Liver (tissue), 9 donors: ENCODE measurements around the gene ARHGEF26. TPM values are rescaled to one million over a fixed set of nuclear protein-coding genes. Genes with fewer than 3 reads are reported as not detected.

ENCODE experiments used
- DNase-seq: peaks from one replicate; pipeline ENCODE4 v3.0.0-alpha.2; 2017; ENCODE audit warnings: low spot score
- H3K27ac ChIP-seq, 2 donors: one replicate each; pipeline ENCODE4 v1.7.0; 2013; ENCODE audit warnings: inconsistent platforms in 2 of 2, low read length in 2 of 2, control low read depth in 1 of 2, low read depth in 1 of 2, mild to moderate bottlenecking in 1 of 2
- H3K27me3 ChIP-seq, 4 donors: one replicate each; pipeline versions ENCODE4 v1.6.1 to v1.7.0; 2013; ENCODE audit warnings: low read length in 3 of 4, inconsistent platforms in 1 of 4, mild to moderate bottlenecking in 1 of 4, moderate library complexity in 1 of 4; ENCODE audit not compliant: control insufficient read depth in 4 of 4, insufficient read depth in 4 of 4
- H3K36me3 ChIP-seq, 4 donors: one replicate each; pipeline versions ENCODE4 v1.6.1 to v1.7.0; 2013; ENCODE audit warnings: low read length in 3 of 4, mild to moderate bottlenecking in 3 of 4, low read depth in 1 of 4, moderate library complexity in 1 of 4; ENCODE audit not compliant: control insufficient read depth in 4 of 4, insufficient read depth in 3 of 4
- H3K4me1 ChIP-seq, 4 donors: one replicate each; pipeline versions ENCODE4 v1.6.1 to v1.7.0; 2013; ENCODE audit warnings: low read length in 3 of 4, mild to moderate bottlenecking in 3 of 4, moderate library complexity in 1 of 4; ENCODE audit not compliant: control insufficient read depth in 4 of 4, insufficient read depth in 4 of 4
- H3K4me3 ChIP-seq, 3 donors: one replicate each; pipeline versions ENCODE4 v1.6.1 to v1.7.0; 2013; ENCODE audit warnings: low read length in 3 of 3, control low read depth in 1 of 3, low read depth in 1 of 3, mild to moderate bottlenecking in 1 of 3
- H3K9ac ChIP-seq, 2 donors: one replicate each; pipeline ENCODE4 v1.7.0; 2013; ENCODE audit warnings: low read length in 2 of 2, mild to moderate bottlenecking in 2 of 2, moderate library complexity in 2 of 2, control low read depth in 1 of 2, low read depth in 1 of 2
- H3K9me3 ChIP-seq, 4 donors: one replicate each; pipeline versions ENCODE4 v1.6.1 to v1.7.0; 2013; ENCODE audit warnings: low read length in 3 of 4; ENCODE audit not compliant: control insufficient read depth in 4 of 4
- ATF3 ChIP-seq: IDR thresholded peaks from 2 replicates; pipeline ENCODE4 v1.6.1; 2016; ENCODE audit warnings: antibody characterized with exemption
- CTCF ChIP-seq: fragments of 150-350 bp; IDR thresholded peaks from 2 replicates; pipeline ENCODE4 v1.5.1; 2017; ENCODE audit warnings: improper control_type of control experiment, low read depth, low read length; ENCODE audit not compliant: missing input control
- EGR1 ChIP-seq, 2 donors: IDR thresholded peaks; 2 replicates each; pipeline ENCODE4 v1.6.1; 2016 to 2018; ENCODE audit warnings: antibody characterized with exemption in 2 of 2, low read depth in 2 of 2
- FOXA1 ChIP-seq: IDR thresholded peaks from 2 replicates; pipeline ENCODE4 v1.6.1; 2016; ENCODE audit warnings: antibody characterized with exemption
- FOXA2 ChIP-seq: IDR thresholded peaks from 2 replicates; pipeline ENCODE4 v1.6.1; 2016; ENCODE audit warnings: antibody characterized with exemption
- GABPA ChIP-seq, 2 donors: IDR thresholded peaks in 1 of 2; conservative IDR thresholded peaks in 1 of 2; 2 replicates each; pipeline ENCODE4 v1.6.1; 2016; ENCODE audit warnings: antibody characterized with exemption in 2 of 2, mild to moderate bottlenecking in 1 of 2, moderate library complexity in 1 of 2
- HNF4A ChIP-seq, 2 donors: conservative IDR thresholded peaks; 2 replicates each; pipeline ENCODE4 v1.6.1; 2016; ENCODE audit warnings: antibody characterized with exemption in 2 of 2, mild to moderate bottlenecking in 2 of 2
- HNF4G ChIP-seq: IDR thresholded peaks from 2 replicates; pipeline ENCODE4 v1.6.1; 2016; ENCODE audit warnings: antibody characterized with exemption
- JUND ChIP-seq, 2 donors: IDR thresholded peaks; 2 replicates each; pipeline ENCODE4 v1.6.1; 2016; ENCODE audit warnings: antibody characterized with exemption in 2 of 2
- MAX ChIP-seq: IDR thresholded peaks from 2 replicates; pipeline ENCODE4 v1.6.1; 2016; ENCODE audit warnings: antibody characterized with exemption
- NR2F2 ChIP-seq: IDR thresholded peaks from 2 replicates; pipeline ENCODE4 v1.6.1; 2016; ENCODE audit warnings: antibody characterized with exemption
- RAD21 ChIP-seq, 2 donors: IDR thresholded peaks; 2 replicates each; pipeline ENCODE4 v1.6.1; 2016; ENCODE audit warnings: antibody characterized with exemption in 2 of 2, mild to moderate bottlenecking in 2 of 2
- REST ChIP-seq: IDR thresholded peaks from 2 replicates; pipeline ENCODE4 v1.6.1; 2016; ENCODE audit warnings: antibody characterized with exemption, mild to moderate bottlenecking
- RXRA ChIP-seq, 2 donors: IDR thresholded peaks; 2 replicates each; pipeline ENCODE4 v1.6.1; 2017 to 2018; ENCODE audit warnings: antibody characterized with exemption in 2 of 2, mild to moderate bottlenecking in 1 of 2
- SP1 ChIP-seq: IDR thresholded peaks from 2 replicates; pipeline ENCODE4 v1.6.1; 2018; ENCODE audit warnings: antibody characterized with exemption, mild to moderate bottlenecking
- TAF1 ChIP-seq: conservative IDR thresholded peaks from 2 replicates; pipeline ENCODE4 v1.6.1; 2016; ENCODE audit warnings: antibody characterized with exemption, mild to moderate bottlenecking
- YY1 ChIP-seq: IDR thresholded peaks from 2 replicates; pipeline ENCODE4 v1.6.1; 2016; ENCODE audit warnings: antibody characterized with exemption, mild to moderate bottlenecking
- ZBTB33 ChIP-seq: IDR thresholded peaks from 2 replicates; pipeline ENCODE4 v1.6.1; 2016; ENCODE audit warnings: antibody characterized with exemption
- WGBS: extraction: QIAGEN DNeasy Blood & Tissue Kit; methylation state at CpG from one replicate; pipeline ENCODE4 v1.1.7; 2013; 5-methylcytosine and 5-hydroxymethylcytosine counted together
- polyA plus RNA-seq, 2 donors: library from polyadenylated mRNA; stranded (reverse) in 1 of 2; unstranded in 1 of 2; fragments of 200-250 nt in 1 of 2; fragments of >200 nt in 1 of 2; fragmentation: Nextera tagmentation in 1 of 2; extraction: Ambion mirVana in 1 of 2; gene quantifications; one replicate each; pipeline versions ENCODE4 v1.2.1 to v1.2.3, GENCODE V29; 2013 to 2015
- total RNA-seq, 2 donors: library from RNA; depleted of rRNA; stranded (reverse); fragments of >200 nt; gene quantifications; one replicate each; pipeline ENCODE4 v1.2.3, GENCODE V29; 2014
- donor health status: healthy.
- donor health status: healthy.
- donor health status: healthy.
- donor health status: healthy.
- donor health status: healthy.

ARHGEF26 gene
- total and polyA plus RNA-seq, 4 donors, result 1.4 to 27.9 (median 18.7) TPM

- Histone ChIP-seq H3K4me1 (no peaks in the 10 kb centered on the region), H3K27ac (no peak overlapping the region), H3K9me3 (no peaks in the 10 kb centered on the region), H3K9ac (no peak overlapping the region), H3K36me3 (no peaks in the 10 kb centered on the region), H3K4me3 (no peak overlapping the region), H3K27me3 (no peaks in the 10 kb centered on the region)
- TF ChIP-seq ATF3 (no peak), CTCF (peak; percentile 44), RAD21 (IDR thresholded peaks at IDR 0.05) (peak; percentile 81 to 84), SP1 (no peak), JUND (IDR thresholded peaks at IDR 0.05) (no peak), EGR1 (IDR thresholded peaks at IDR 0.05; ENCODE audit: low read depth in 2 of 2) (no peak), RXRA (IDR thresholded peaks at IDR 0.05) (no peak), FOXA1 (no peak)
- no peak for DNase-seq
- 83% methylated on average over 3 of the region's 3 CpGs for WGBS
These were observed 25.3 kb upstream of the ARHGEF26 start for GRCh38 chr3:154095832-154096421.

- Histone ChIP-seq H3K9ac (no peak overlapping the region), H3K9me3 (no peaks in the 10 kb centered on the region), H3K4me1 (no peaks in the 10 kb centered on the region), H3K4me3 (no peak overlapping the region), H3K27me3 (no peaks in the 10 kb centered on the region), H3K36me3 (no peaks in the 10 kb centered on the region), H3K27ac (no peak overlapping the region)
- no peak for DNase-seq
- no peak for TF ChIP-seq CTCF
- no peak for TF ChIP-seq HNF4A (conservative IDR thresholded peaks at IDR 0.05)
- no peak for TF ChIP-seq ATF3
- TF ChIP-seq EGR1 (IDR thresholded peaks at IDR 0.05; ENCODE audit: low read depth in 2 of 2), result no peak
- no peak for TF ChIP-seq ZBTB33
- no peak for TF ChIP-seq FOXA1
- TF ChIP-seq MAX, result no peak
- TF ChIP-seq NR2F2, result no peak
- TF ChIP-seq YY1, result no peak
- no peak for TF ChIP-seq HNF4G
- no peak for TF ChIP-seq RAD21 (IDR thresholded peaks at IDR 0.05)
- no peak for TF ChIP-seq REST
- no peak for TF ChIP-seq GABPA (IDR thresholded peaks at IDR 0.05 in 1 of 2, conservative IDR thresholded peaks at IDR 0.05 in 1 of 2)
- TF ChIP-seq FOXA2, result no peak
- TF ChIP-seq RXRA (IDR thresholded peaks at IDR 0.05), result no peak
- TF ChIP-seq TAF1, result no peak
- no peak for TF ChIP-seq JUND (IDR thresholded peaks at IDR 0.05)
- TF ChIP-seq SP1, result no peak
- 82% methylated on average over 2 of the region's 2 CpGs for WGBS
These were observed 22.8 kb upstream of the ARHGEF26 start for GRCh38 chr3:154098376-154098775.
